ENCODE measurements around the gene MLLT1.
A peak's percentile ranks its signal among the peaks of the same experiment; 100 is the strongest.

The MLLT1 gene

GRCh38 chr19:6235031-6235951 lies 44.5 kb downstream of the MLLT1 start:
- no peak overlapping the region for H3K4me3 ChIP-seq (ENCODE audit: low read length in 2 of 2)
- peaks cover under 1 to 2% of the 10 kb centered on the region in 2 donors for H3K36me3 ChIP-seq (ENCODE audit: control insufficient read depth in 2 of 2, insufficient read depth in 2 of 2, low read length in 2 of 2)
- H3K4me1 ChIP-seq (ENCODE audit: control insufficient read depth, insufficient read depth, low read length), result peaks cover 65% of the 10 kb centered on the region
- H3K27ac ChIP-seq (ENCODE audit: low read length), result no peak overlapping the region
- H3K9ac ChIP-seq (ENCODE audit: low read length in 2 of 2), result no peak overlapping the region
- H3K27me3 ChIP-seq (ENCODE audit: control insufficient read depth in 1 of 2, insufficient read depth in 2 of 2, low read length in 2 of 2), result no peaks in the 10 kb centered on the region
- H3K9me3 ChIP-seq (ENCODE audit: control insufficient read depth in 2 of 2, low read length in 2 of 2), result no peaks in the 10 kb centered on the region

- Histone ChIP-seq H3K9ac (ENCODE audit: low read length in 2 of 2) (no peak overlapping the region), H3K36me3 (ENCODE audit: control insufficient read depth in 2 of 2, insufficient read depth in 2 of 2, low read length in 2 of 2) (peaks cover 5 to 6% of the 10 kb centered on the region in 2 donors), H3K9me3 (ENCODE audit: control insufficient read depth in 2 of 2, low read length in 2 of 2) (no peaks in the 10 kb centered on the region), H3K27ac (ENCODE audit: low read length) (no peak overlapping the region), H3K4me1 (ENCODE audit: control insufficient read depth, insufficient read depth, low read length) (peaks cover 64% of the 10 kb centered on the region), H3K27me3 (ENCODE audit: control insufficient read depth in 1 of 2, insufficient read depth in 2 of 2, low read length in 2 of 2) (no peaks in the 10 kb centered on the region), H3K4me3 (ENCODE audit: low read length in 2 of 2) (no peak overlapping the region)
These were observed 45.2 kb downstream of the MLLT1 start for GRCh38 chr19:6234527-6234926.

GRCh38 chr19:6233827-6234511 lies 45.8 kb downstream of the MLLT1 start:
- Histone ChIP-seq H3K4me1 (ENCODE audit: control insufficient read depth, insufficient read depth, low read length) (peaks cover 58% of the 10 kb centered on the region), H3K4me3 (ENCODE audit: low read length in 2 of 2) (peak overlapping the region in 1 of 2 donors; percentile 15), H3K9me3 (ENCODE audit: control insufficient read depth in 2 of 2, low read length in 2 of 2) (no peaks in the 10 kb centered on the region)

GRCh38 chr19:6233056-6233826 lies 46.5 kb downstream of the MLLT1 start:
- Histone ChIP-seq H3K27ac (ENCODE audit: low read length) (no peak overlapping the region), H3K4me1 (ENCODE audit: control insufficient read depth, insufficient read depth, low read length) (peaks cover 51% of the 10 kb centered on the region), H3K9ac (ENCODE audit: low read length in 2 of 2) (no peak overlapping the region), H3K4me3 (ENCODE audit: low read length in 2 of 2) (peak overlapping the region in 1 of 2 donors; percentile 44), H3K36me3 (ENCODE audit: control insufficient read depth in 2 of 2, insufficient read depth in 2 of 2, low read length in 2 of 2) (peaks cover 5 to 8% of the 10 kb centered on the region in 2 donors), H3K9me3 (ENCODE audit: control insufficient read depth in 2 of 2, low read length in 2 of 2) (no peaks in the 10 kb centered on the region), H3K27me3 (ENCODE audit: control insufficient read depth in 1 of 2, insufficient read depth in 2 of 2, low read length in 2 of 2) (no peaks in the 10 kb centered on the region)

More at GRCh38 chr19:6233827-6234511, 45.8 kb downstream of the MLLT1 start:
- H3K27me3 ChIP-seq (ENCODE audit: control insufficient read depth in 1 of 2, insufficient read depth in 2 of 2, low read length in 2 of 2), result no peaks in the 10 kb centered on the region
- no peak overlapping the region for H3K9ac ChIP-seq (ENCODE audit: low read length in 2 of 2)
- H3K36me3 ChIP-seq (ENCODE audit: control insufficient read depth in 2 of 2, insufficient read depth in 2 of 2, low read length in 2 of 2), result peaks cover 5 to 8% of the 10 kb centered on the region in 2 donors
- H3K27ac ChIP-seq (ENCODE audit: low read length), result no peak overlapping the region

- Histone ChIP-seq H3K9ac (ENCODE audit: low read length in 2 of 2) (no peak overlapping the region), H3K36me3 (ENCODE audit: control insufficient read depth in 2 of 2, insufficient read depth in 2 of 2, low read length in 2 of 2) (peaks cover 7 to 8% of the 10 kb centered on the region in 2 donors), H3K27ac (ENCODE audit: low read length) (no peak overlapping the region), H3K4me1 (ENCODE audit: control insufficient read depth, insufficient read depth, low read length) (peaks cover 48% of the 10 kb centered on the region), H3K4me3 (ENCODE audit: low read length in 2 of 2) (peak overlapping the region in 1 of 2 donors; percentile 44), H3K27me3 (ENCODE audit: control insufficient read depth in 1 of 2, insufficient read depth in 2 of 2, low read length in 2 of 2) (no peaks in the 10 kb centered on the region), H3K9me3 (ENCODE audit: control insufficient read depth in 2 of 2, low read length in 2 of 2) (no peaks in the 10 kb centered on the region)
These were observed 47.1 kb downstream of the MLLT1 start for GRCh38 chr19:6232601-6233055.

- Histone ChIP-seq H3K9ac (ENCODE audit: low read length in 2 of 2) (no peak overlapping the region), H3K36me3 (ENCODE audit: control insufficient read depth in 2 of 2, insufficient read depth in 2 of 2, low read length in 2 of 2) (peaks cover 14 to 16% of the 10 kb centered on the region in 2 donors), H3K9me3 (ENCODE audit: control insufficient read depth in 2 of 2, low read length in 2 of 2) (no peaks in the 10 kb centered on the region), H3K27me3 (ENCODE audit: control insufficient read depth in 1 of 2, insufficient read depth in 2 of 2, low read length in 2 of 2) (no peaks in the 10 kb centered on the region), H3K27ac (ENCODE audit: low read length) (no peak overlapping the region), H3K4me3 (ENCODE audit: low read length in 2 of 2) (no peak overlapping the region), H3K4me1 (ENCODE audit: control insufficient read depth, insufficient read depth, low read length) (peaks cover 36% of the 10 kb centered on the region)
These were observed 48.8 kb downstream of the MLLT1 start for GRCh38 chr19:6230991-6231448.

- Histone ChIP-seq H3K9me3 (ENCODE audit: control insufficient read depth in 2 of 2, low read length in 2 of 2) (no peaks in the 10 kb centered on the region), H3K27me3 (ENCODE audit: control insufficient read depth in 1 of 2, insufficient read depth in 2 of 2, low read length in 2 of 2) (no peaks in the 10 kb centered on the region), H3K4me1 (ENCODE audit: control insufficient read depth, insufficient read depth, low read length) (peaks cover 38% of the 10 kb centered on the region), H3K9ac (ENCODE audit: low read length in 2 of 2) (no peak overlapping the region), H3K36me3 (ENCODE audit: control insufficient read depth in 2 of 2, insufficient read depth in 2 of 2, low read length in 2 of 2) (peaks cover 18 to 22% of the 10 kb centered on the region in 2 donors), H3K27ac (ENCODE audit: low read length) (no peak overlapping the region), H3K4me3 (ENCODE audit: low read length in 2 of 2) (no peak overlapping the region)
These were observed 49.6 kb downstream of the MLLT1 start for GRCh38 chr19:6229951-6230712.

GRCh38 chr19:6229216-6229913 lies 50.4 kb downstream of the MLLT1 start:
- H3K9ac ChIP-seq (ENCODE audit: low read length in 2 of 2), result no peak overlapping the region

GRCh38 chr19:6228551-6229215 lies 51.1 kb downstream of the MLLT1 start:
- Histone ChIP-seq H3K9ac (ENCODE audit: low read length in 2 of 2) (no peak overlapping the region), H3K9me3 (ENCODE audit: control insufficient read depth in 2 of 2, low read length in 2 of 2) (no peaks in the 10 kb centered on the region), H3K27ac (ENCODE audit: low read length) (no peak overlapping the region), H3K27me3 (ENCODE audit: control insufficient read depth in 1 of 2, insufficient read depth in 2 of 2, low read length in 2 of 2) (no peaks in the 10 kb centered on the region), H3K4me3 (ENCODE audit: low read length in 2 of 2) (no peak overlapping the region), H3K4me1 (ENCODE audit: control insufficient read depth, insufficient read depth, low read length) (peaks cover 26% of the 10 kb centered on the region), H3K36me3 (ENCODE audit: control insufficient read depth in 2 of 2, insufficient read depth in 2 of 2, low read length in 2 of 2) (peaks cover 18 to 25% of the 10 kb centered on the region in 2 donors)

More at GRCh38 chr19:6229216-6229913, 50.4 kb downstream of the MLLT1 start:
- H3K4me3 ChIP-seq (ENCODE audit: low read length in 2 of 2), result no peak overlapping the region
- H3K9me3 ChIP-seq (ENCODE audit: control insufficient read depth in 2 of 2, low read length in 2 of 2), result no peaks in the 10 kb centered on the region
- peaks cover 18 to 25% of the 10 kb centered on the region in 2 donors for H3K36me3 ChIP-seq (ENCODE audit: control insufficient read depth in 2 of 2, insufficient read depth in 2 of 2, low read length in 2 of 2)
- H3K27me3 ChIP-seq (ENCODE audit: control insufficient read depth in 1 of 2, insufficient read depth in 2 of 2, low read length in 2 of 2), result no peaks in the 10 kb centered on the region
- H3K4me1 ChIP-seq (ENCODE audit: control insufficient read depth, insufficient read depth, low read length), result peaks cover 33% of the 10 kb centered on the region
- no peak overlapping the region for H3K27ac ChIP-seq (ENCODE audit: low read length)

Measured in stomach smooth muscle (tissue), 2 donors.